LNCAP (cell line): Measurements from ENCODE around the gene SMTN.

Experiments used
- CTCF ChIP-seq: fragments of 450-650 bp; IDR thresholded peaks from 2 replicates; pipeline ENCODE4 v1.5.1; 2017; ENCODE audit warnings: mild to moderate bottlenecking

The SMTN gene

DNA sequence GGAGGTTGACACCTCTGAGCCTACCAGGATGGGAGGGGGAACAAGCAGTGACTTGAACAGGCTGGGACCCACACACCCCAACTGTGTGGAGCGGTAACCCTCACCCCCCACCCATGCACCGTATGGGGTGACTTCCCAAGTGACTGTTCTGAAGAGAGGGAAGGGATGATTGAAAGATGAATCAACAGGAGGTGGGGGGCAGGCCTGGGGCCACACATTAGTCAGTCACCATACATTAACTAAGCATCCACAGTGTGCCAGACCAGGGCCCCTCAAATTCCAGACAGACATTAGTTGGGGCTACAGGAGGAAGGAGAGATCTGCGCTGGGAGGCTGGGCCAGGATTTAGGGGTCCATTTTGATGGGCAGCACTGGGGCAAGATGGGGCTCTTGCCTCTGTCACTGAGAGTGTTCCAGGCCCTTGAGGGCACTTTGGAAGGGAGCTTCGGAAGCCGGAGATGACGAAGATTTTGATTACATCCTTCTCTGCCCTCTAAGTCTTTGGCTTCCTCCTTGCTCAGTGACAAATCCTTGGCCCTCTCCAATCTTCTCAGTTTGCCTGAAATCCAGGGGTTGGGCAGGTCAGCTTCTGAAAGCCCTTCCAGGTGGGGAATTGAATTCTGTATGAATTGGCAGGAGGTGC lies 966 bp downstream of the SMTN start:
- TF ChIP-seq CTCF, result no peak

DNA sequence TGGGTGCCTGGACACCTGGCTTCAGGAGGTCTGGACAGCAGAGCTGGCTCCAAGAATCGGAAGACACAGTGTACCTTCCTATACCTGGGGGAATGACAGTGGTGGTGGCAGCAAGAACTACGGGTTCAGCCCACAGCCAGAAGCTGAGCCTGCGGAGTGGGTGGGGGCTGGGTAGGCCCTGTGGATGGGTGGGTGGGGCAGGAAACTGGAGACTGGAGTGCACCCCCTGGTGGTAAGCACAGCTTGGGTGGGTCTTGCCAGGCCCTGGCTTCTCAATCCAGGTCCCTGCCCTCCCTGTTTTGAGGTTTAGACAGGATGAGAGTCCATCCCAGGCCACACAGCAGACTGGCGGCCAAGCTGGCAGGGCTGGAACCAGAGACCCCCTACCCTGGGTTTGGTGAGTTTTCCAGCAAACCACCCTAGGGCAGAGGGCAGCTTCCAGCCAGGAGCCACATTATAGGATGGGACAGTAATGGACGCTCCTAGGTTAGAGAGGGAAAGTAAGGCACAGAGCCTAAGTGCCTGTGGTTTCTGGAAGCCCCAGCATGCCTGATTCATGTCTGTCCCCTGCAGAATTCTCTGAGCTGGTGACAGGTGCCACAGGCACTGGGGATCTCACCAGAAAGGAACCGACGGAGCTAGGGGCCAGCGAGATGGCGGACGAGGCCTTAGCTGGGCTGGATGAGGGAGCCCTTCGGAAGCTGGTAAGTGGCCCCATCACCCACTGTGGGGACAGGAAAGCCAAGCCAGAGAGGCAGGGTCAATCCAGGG lies 1.7 kb downstream of the SMTN start:
- TF ChIP-seq CTCF, result peak; percentile 46

GRCh38 chr22:31083377-31083768 lies 2.3 kb downstream of the SMTN start:
- no peak for TF ChIP-seq CTCF

- no peak for TF ChIP-seq CTCF
Measured at GRCh38 chr22:31083923-31084810, 3.0 kb downstream of the SMTN start.

DNA sequence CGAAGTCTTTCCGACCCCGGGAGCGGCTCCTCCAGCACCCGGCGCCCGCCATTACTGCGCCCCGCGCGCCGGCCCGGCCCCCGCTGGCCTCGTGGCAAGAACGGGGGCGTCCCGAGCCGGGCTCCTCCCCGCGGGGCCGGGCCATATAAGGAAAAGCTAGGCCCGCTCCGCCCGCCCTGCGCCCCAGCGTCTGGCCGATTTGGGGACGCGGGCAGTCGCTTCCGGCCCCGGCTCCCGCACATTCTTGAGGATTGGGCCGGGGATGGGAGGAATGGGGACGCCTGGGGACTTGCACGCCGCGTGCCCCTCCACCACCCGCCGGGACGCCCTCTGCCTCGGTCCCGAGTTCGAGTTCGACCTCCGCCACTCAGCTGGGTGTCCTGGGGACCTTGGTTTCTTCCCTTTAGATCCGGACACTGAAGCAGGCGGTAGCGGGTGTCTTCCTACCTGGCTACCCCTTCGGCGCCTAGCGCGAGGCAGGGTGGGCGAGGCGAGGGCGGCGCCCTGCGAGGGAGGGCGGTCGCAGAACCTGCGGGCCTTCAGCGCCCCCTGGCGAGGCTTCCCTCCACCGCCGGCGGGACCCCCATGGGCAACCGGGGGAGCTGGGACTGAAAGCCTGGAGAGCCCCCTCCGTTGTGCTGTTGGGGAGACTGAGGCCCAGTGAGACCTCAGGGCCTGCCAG lies 3.8 kb downstream of the SMTN start:
- TF ChIP-seq CTCF, result no peak

DNA sequence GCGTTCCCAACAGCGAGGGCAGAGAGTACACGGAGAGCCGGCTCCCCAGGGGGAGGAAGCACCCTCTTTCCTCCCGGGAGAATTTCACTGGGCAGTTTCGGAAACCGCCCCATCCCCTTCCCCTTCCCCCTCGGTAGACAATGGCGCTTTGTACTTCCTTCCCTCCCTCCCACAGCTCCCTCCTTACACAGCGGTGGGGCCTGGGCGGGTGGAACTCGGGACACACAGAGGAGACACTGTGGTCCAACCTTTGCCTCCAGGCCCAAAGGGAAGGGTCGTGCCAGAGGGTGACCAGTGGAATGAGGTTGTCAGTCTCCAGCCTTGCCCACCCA lies 4.3 kb downstream of the SMTN start:
- no peak for TF ChIP-seq CTCF

DNA sequence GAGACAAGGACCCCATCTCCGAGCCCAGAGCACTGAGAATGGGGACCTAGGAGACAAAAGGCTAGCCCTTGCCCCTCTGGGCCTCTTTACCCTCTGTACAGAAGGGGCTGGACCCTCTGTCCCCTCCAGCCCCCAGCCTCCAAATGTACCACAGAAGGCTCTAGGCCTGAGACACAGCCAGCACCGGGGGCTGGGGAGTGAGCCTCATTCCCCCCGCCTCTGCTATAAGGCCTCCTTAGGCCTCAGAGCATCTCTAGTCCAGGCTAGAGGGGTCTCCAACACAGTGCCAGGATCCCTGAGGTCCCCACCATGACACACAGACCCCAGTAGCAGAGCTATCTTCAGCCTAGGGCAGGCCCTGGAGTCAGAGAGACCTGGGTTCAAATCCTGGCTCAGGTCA lies 4.8 kb downstream of the SMTN start:
- no peak for TF ChIP-seq CTCF
